SK-N-SH (cell line): ENCODE results near the gene WLS. TPM values are rescaled to one million over a fixed set of nuclear protein-coding genes. Genes with fewer than 3 reads are reported as not detected.
A peak's percentile ranks its signal among the peaks of the same experiment; 100 is the strongest.

Experiments
- CTCF ChIA-PET: fragments of 300-600, 350-600 bp; formaldehyde crosslinking; extraction: SDS; loops from one replicate; lab custom pipeline; 2021; lab: Yijun Ruan, JAX
- POLR2A ChIA-PET: fragments of 350-600 bp; sonication (Branson Sonifier 250); formaldehyde crosslinking; extraction: SDS; loops from one replicate; lab custom pipeline; 2020; ENCODE audit warnings: antibody characterized with exemption, inconsistent platforms; lab: Yijun Ruan, JAX
- DNase-seq: peaks from one replicate; pipeline ENCODE4 v3.0.0; 2012
- H2AFZ ChIP-seq: fragments of 200-600 bp; sonication (generic); 2 replicates; pipeline ENCODE4 v1.8.1; 2016; ENCODE audit warnings: antibody characterized with exemption, mild to moderate bottlenecking, low read depth
- H3F3A ChIP-seq: fragments of 200-600 bp; sonication (generic); replicated peaks from 2 replicates; pipeline ENCODE3; 2016; ENCODE audit warnings: antibody characterized with exemption, mild to moderate bottlenecking; ENCODE audit not compliant: insufficient read depth
- H3K27ac ChIP-seq, 2 experiments: fragments of 200-500 bp in 1 of 2; fragments of 200-600 bp in 1 of 2; sonication (Bioruptor generic) in 1 of 2; sonication (generic), shearing (Covaris generic) in 1 of 2; 2 replicates each; pipeline versions ENCODE4 v1.5.1 to v1.6.1; 2014 to 2016; ENCODE audit warnings: low read depth in 2 of 2, inconsistent platforms in 1 of 2, low read length in 1 of 2, mild to moderate bottlenecking in 1 of 2, mixed read lengths in 1 of 2
- H3K27me3 ChIP-seq: fragments of 200-600 bp; sonication (generic), shearing (Covaris generic); 2 replicates; pipeline ENCODE4 v1.6.1; 2016; ENCODE audit warnings: mixed run types; ENCODE audit not compliant: insufficient read depth
- H3K36me3 ChIP-seq, 2 experiments: fragments of 200-500 bp in 1 of 2; fragments of 200-600 bp in 1 of 2; sonication (Bioruptor generic) in 1 of 2; sonication (generic) in 1 of 2; replicated peaks in 1 of 2; 2 replicates each; pipeline versions ENCODE3 to v1.5.1; 2014 to 2016; ENCODE audit warnings: low read length in 1 of 2, mild to moderate bottlenecking in 1 of 2; ENCODE audit not compliant: insufficient read depth in 2 of 2, control insufficient read depth in 1 of 2
- H3K4me1 ChIP-seq, 2 experiments: fragments of 200-500 bp in 1 of 2; fragments of 200-600 bp in 1 of 2; sonication (Bioruptor generic) in 1 of 2; sonication (generic), shearing (Covaris generic) in 1 of 2; 2 replicates each; pipeline versions ENCODE4 v1.5.1 to v1.6.1; 2014 to 2016; ENCODE audit warnings: low read depth in 1 of 2, low read length in 1 of 2, mixed run types in 1 of 2; ENCODE audit not compliant: insufficient read depth in 2 of 2, control insufficient read depth in 1 of 2
- H3K4me2 ChIP-seq: fragments of 200-600 bp; sonication (generic), shearing (Covaris generic); 2 replicates; pipeline ENCODE4 v1.6.1; 2017; ENCODE audit warnings: mixed run types
- H3K4me3 ChIP-seq, 2 experiments: fragments of 200-500 bp in 1 of 2; fragments of 200-600 bp in 1 of 2; sonication (Bioruptor generic) in 1 of 2; sonication (generic), shearing (Covaris generic) in 1 of 2; 2 replicates each; pipeline versions ENCODE4 v1.5.1 to v1.8.1; 2014 to 2016; ENCODE audit warnings: low read depth in 2 of 2, inconsistent platforms in 1 of 2, low read length in 1 of 2, mild to moderate bottlenecking in 1 of 2, mixed read lengths in 1 of 2, moderate library complexity in 1 of 2
- H3K79me2 ChIP-seq: fragments of 200-600 bp; sonication (generic); 2 replicates; pipeline ENCODE4 v1.8.1; 2017; ENCODE audit warnings: mild to moderate bottlenecking; ENCODE audit not compliant: insufficient read depth
- H3K9ac ChIP-seq: fragments of 200-600 bp; sonication (generic); 2 replicates; pipeline ENCODE4 v1.6.1; 2017; ENCODE audit warnings: mixed run types
- H3K9me2 ChIP-seq: fragments of 200-600 bp; sonication (generic); 2 replicates; pipeline ENCODE4 v1.6.1; 2017; ENCODE audit warnings: mixed run types
- H3K9me3 ChIP-seq: fragments of 200-600 bp; sonication (generic); 2 replicates; pipeline ENCODE4 v1.6.1; 2017; ENCODE audit warnings: mixed run types, mild to moderate bottlenecking, moderate library complexity
- H4K20me1 ChIP-seq: fragments of 200-600 bp; sonication (generic); 2 replicates; pipeline ENCODE4 v1.6.1; 2017; ENCODE audit warnings: mild to moderate bottlenecking, mixed run types; ENCODE audit not compliant: insufficient read depth
- FOSL2 ChIP-seq: IDR thresholded peaks from 2 replicates; pipeline ENCODE4 v1.4.0; 2012; ENCODE audit warnings: low read depth, mild to moderate bottlenecking, moderate library complexity, borderline replicate concordance
- JUND ChIP-seq: IDR thresholded peaks from 2 replicates; pipeline ENCODE4 v1.4.0; 2012
- MXI1 ChIP-seq: IDR thresholded peaks from 2 replicates; pipeline ENCODE4 v1.6.1; 2012; ENCODE audit warnings: mild to moderate bottlenecking, low read depth, low read length, improper control_type of control experiment
- NFIC ChIP-seq: IDR thresholded peaks from 2 replicates; pipeline ENCODE4 v1.4.0; 2012; ENCODE audit warnings: borderline replicate concordance
- PBX3 ChIP-seq: IDR thresholded peaks from 2 replicates; pipeline ENCODE4; 2012
- RCOR1 ChIP-seq: fragments of 150-350 bp; IDR thresholded peaks from 2 replicates; pipeline ENCODE4 v1.6.1; 2017; ENCODE audit warnings: antibody characterized with exemption, low read length
- REST ChIP-seq: IDR thresholded peaks from 2 replicates; pipeline ENCODE4 v1.6.1; 2012; ENCODE audit warnings: mild to moderate bottlenecking, low read depth, low read length, moderate library complexity
- RXRA ChIP-seq: IDR thresholded peaks from 2 replicates; pipeline ENCODE4 v1.4.0; 2012; ENCODE audit warnings: low read depth, mild to moderate bottlenecking, borderline replicate concordance
- SMC3 ChIP-seq: IDR thresholded peaks from 2 replicates; pipeline ENCODE4 v1.6.1; 2012; ENCODE audit warnings: low read depth, low read length, improper control_type of control experiment
- USF2 ChIP-seq: fragments of 150-350 bp; IDR thresholded peaks from 2 replicates; pipeline ENCODE4 v1.6.1; 2017; ENCODE audit warnings: antibody characterized with exemption, low read length, low read depth, borderline replicate concordance
- WGBS: methylation state at CpG from one replicate; pipeline ENCODE4 v1.1.6; 2017; ENCODE audit warnings: low lambda C conversion rate; 5-methylcytosine and 5-hydroxymethylcytosine counted together
- polyA plus RNA-seq, 3 experiments: library from polyadenylated mRNA; depleted of rRNA; stranded (reverse); fragments of >200 nt; gene quantifications; 2 replicates each; pipeline ENCODE4 v1.2.3, GENCODE V29; 2012

WLS gene
- polyA plus RNA-seq, 1 of the 3 experiments (the other 2 are of a cell fraction): 69.0 TPM

GRCh38 chr1:68201546-68202238 is 30.6 kb downstream of the WLS start (continued):
- TF ChIP-seq REST: no peak

- TF ChIP-seq SMC3 (no peak), MXI1 (no peak), USF2 (no peak)
- DNase-seq: no peak
- peaks cover 46% of the 10 kb centered on the region for H3K79me2 ChIP-seq
- WGBS: 90% methylated on average over 2 of the region's 2 CpGs
- H4K20me1 ChIP-seq: peaks cover 4% of the 10 kb centered on the region; the same call in 1 of the 2 replicates
- H3K4me3 ChIP-seq: no peak overlapping the region
- H3K4me1 ChIP-seq: peaks cover 0 to 57% of the 10 kb centered on the region in 2 experiments; a peak in 3 of 4 replicates
- CTCF ChIA-PET: interaction anchor here (0.9 kb wide), 1 partner anchor 80 kb away, joined by 3 read pairs; no protein-coding TSS in a partner anchor
- no peak overlapping the region for H3K9ac ChIP-seq
- H2AFZ ChIP-seq: no peak overlapping the region
- peaks cover 19% of the 10 kb centered on the region for H3F3A ChIP-seq
- no peaks in the 10 kb centered on the region for H3K36me3 ChIP-seq
- POLR2A ChIA-PET: no interaction called here
- H3K9me2 ChIP-seq: no peaks in the 10 kb centered on the region
- H3K4me2 ChIP-seq: no peak overlapping the region
- H3K27ac ChIP-seq: no peak overlapping the region
- no peaks in the 10 kb centered on the region for H3K9me3 ChIP-seq
- no peaks in the 10 kb centered on the region for H3K27me3 ChIP-seq
Observed at GRCh38 chr1:68199603-68200002, 32.7 kb downstream of the WLS start.

GRCh38 chr1:68198752-68199151 is 33.6 kb downstream of the WLS start:
- POLR2A ChIA-PET: no interaction called here
- H3F3A ChIP-seq: peaks cover 23% of the 10 kb centered on the region
- TF ChIP-seq JUND (0 out of 2 replicates have a peak, but pooled peaks have one; percentile 17), RCOR1 (no peak), RXRA (no peak), NFIC (peak; percentile 29; the same call in 1 of the 2 replicates), FOSL2 (peak; percentile 38; the same call in 1 of the 2 replicates), PBX3 (peak; percentile 54)
- TF ChIP-seq, all 33 proteins: peak for 4
- peak overlapping the region in 1 of 2 experiments; percentile 56; a peak in 2 of 4 replicates for H3K27ac ChIP-seq
- peak overlapping the region; percentile 14; the same call in 1 of the 2 replicates for H3K4me2 ChIP-seq
- H3K27me3 ChIP-seq: no peaks in the 10 kb centered on the region
- H3K79me2 ChIP-seq: peaks cover 46% of the 10 kb centered on the region
- no peak for DNase-seq
- peaks cover 0 to 57% of the 10 kb centered on the region in 2 experiments; a peak in 3 of 4 replicates for H3K4me1 ChIP-seq
- peak overlapping the region in 1 of 2 experiments; percentile 21; a peak in 1 of 4 replicates for H3K4me3 ChIP-seq
- H2AFZ ChIP-seq: no peak overlapping the region
- H4K20me1 ChIP-seq: peaks cover 4% of the 10 kb centered on the region; the same call in 1 of the 2 replicates
- H3K9ac ChIP-seq: no peak overlapping the region
- CTCF ChIA-PET: no interaction called here
- H3K9me2 ChIP-seq: no peaks in the 10 kb centered on the region
- H3K9me3 ChIP-seq: no peaks in the 10 kb centered on the region
- H3K36me3 ChIP-seq: no peaks in the 10 kb centered on the region
- 39% methylated on average over 2 of the region's 2 CpGs for WGBS
